Aorta (tissue), 5 donors: ENCODE data around the gene CDH23. TPM values are rescaled to one million over a fixed set of nuclear protein-coding genes. Genes with fewer than 3 reads are reported as not detected.
"Not testable (repeated sequence)": the region's sequence is repeated elsewhere in the genome, so short reads cannot be mapped to it uniquely, and the experiment has no call there.

Experiments
- ATAC-seq: fragments of 200-7000 bp; cut with Tn5 transposase; one replicate; pipeline ENCODE4 v1.9.1; 2022; ENCODE audit warnings: moderate library complexity; ENCODE audit not compliant: low FRiP score
- DNase-seq, 2 donors: peaks; one replicate each; pipeline ENCODE4 v3.0.0-alpha.2; 2020
- H3K27ac ChIP-seq, 2 donors: one replicate each; pipeline ENCODE4 v1.5.1; 2013; ENCODE audit warnings: low read length in 2 of 2, mild to moderate bottlenecking in 2 of 2, moderate library complexity in 2 of 2, control low read depth in 1 of 2, inconsistent platforms in 1 of 2, low read depth in 1 of 2
- H3K27me3 ChIP-seq, 2 donors: one replicate each; pipeline ENCODE4 v1.6.1; 2013; ENCODE audit warnings: control low read depth in 1 of 2, low read length in 1 of 2, mild to moderate bottlenecking in 1 of 2, moderate library complexity in 1 of 2; ENCODE audit not compliant: insufficient read depth in 2 of 2, control insufficient read depth in 1 of 2
- H3K36me3 ChIP-seq, 2 donors: one replicate each; pipeline ENCODE4 v1.6.1; 2013; ENCODE audit warnings: control low read depth in 1 of 2, low read length in 1 of 2, mild to moderate bottlenecking in 1 of 2; ENCODE audit not compliant: insufficient read depth in 2 of 2, control insufficient read depth in 1 of 2
- H3K4me1 ChIP-seq, 2 donors: one replicate each; pipeline ENCODE4 v1.6.1; 2013; ENCODE audit warnings: low read length in 2 of 2, control low read depth in 1 of 2, mild to moderate bottlenecking in 1 of 2, moderate library complexity in 1 of 2; ENCODE audit not compliant: insufficient read depth in 2 of 2, control insufficient read depth in 1 of 2
- H3K4me3 ChIP-seq, 2 donors: one replicate each; pipeline ENCODE4 v1.5.1; 2013; ENCODE audit warnings: low read length in 2 of 2, control low read depth in 1 of 2, mild to moderate bottlenecking in 1 of 2
- H3K9me3 ChIP-seq: one replicate; pipeline ENCODE4 v1.6.1; 2013; ENCODE audit warnings: mild to moderate bottlenecking, low read length; ENCODE audit not compliant: control insufficient read depth
- WGBS, 2 donors: extraction: QIAGEN DNeasy Blood & Tissue Kit; methylation state at CpG; one replicate each; pipeline ENCODE4 v1.1.7; 2013; 5-methylcytosine and 5-hydroxymethylcytosine counted together
- intact Hi-C, 2 donors: fragments of 100-400 bp; cut with DNase I; formaldehyde crosslinking; loops; one replicate each; pipeline versions ENCODE4 v1.14.2 to v1.15.0; 2022
- polyA plus RNA-seq, 2 donors: library from polyadenylated mRNA; stranded (reverse); fragments of 200-250 nt; gene quantifications; one replicate each; pipeline ENCODE4 v1.2.3, GENCODE V29; 2013
- total RNA-seq, 2 donors: library from RNA; stranded (reverse); fragmentation: NEBNext Ultra II Directional; extraction: Animal tissue kit (Norgen Biotek cat#: 25700); gene quantifications; one replicate each; pipeline ENCODE4 v1.2.1, GENCODE V29; 2021
- donor health status: healthy with polysubstance abuse.
- donor health status: Bipolar disorder and iron deficiency.
- donor health status: DM: no; HTN: no; CAD: no.
- donor health status: DM: no; HTN: no; CAD: no.
- donor health status: DM: yes; HTN: yes; CAD: no.

Gene CDH23
- total and polyA plus RNA-seq, 4 donors, result 0.50 to 16.6 (median 7.3) TPM

DNA sequence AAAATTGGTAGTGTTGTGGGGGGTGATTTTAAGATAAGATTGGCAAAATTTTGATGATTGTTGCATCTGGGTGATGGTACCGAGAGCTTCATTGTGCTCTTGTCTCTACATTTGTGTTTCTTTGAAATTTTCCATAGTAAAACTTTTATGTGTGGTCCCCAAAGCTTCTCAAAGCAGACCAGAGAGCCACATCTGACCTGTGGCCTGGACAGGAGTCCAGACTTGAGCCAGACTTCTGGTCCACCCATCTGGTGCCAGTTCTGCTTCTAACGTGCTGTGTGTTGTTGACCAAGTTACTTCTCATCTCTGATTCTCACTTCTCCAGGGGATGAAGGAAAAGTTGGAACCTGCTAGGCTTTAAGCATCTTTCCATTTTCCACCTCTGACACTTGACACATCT is 202.8 kb downstream of the CDH23 start:
- H3K36me3 ChIP-seq, result no peaks in the 10 kb centered on the region
- ATAC-seq, result no peak
- intact Hi-C loops, result no loop called here
- DNase-seq, result no peak
- H3K4me1 ChIP-seq, result no peaks in the 10 kb centered on the region
- no peak overlapping the region for H3K4me3 ChIP-seq
- whole genome bisulfite sequencing, 2 donors, result 85 to 86% methylated on average over 2 of the region's 2 CpGs
- no peak overlapping the region for H3K27ac ChIP-seq
- no peaks in the 10 kb centered on the region for H3K9me3 ChIP-seq
- H3K27me3 ChIP-seq, result no peaks in the 10 kb centered on the region

DNA sequence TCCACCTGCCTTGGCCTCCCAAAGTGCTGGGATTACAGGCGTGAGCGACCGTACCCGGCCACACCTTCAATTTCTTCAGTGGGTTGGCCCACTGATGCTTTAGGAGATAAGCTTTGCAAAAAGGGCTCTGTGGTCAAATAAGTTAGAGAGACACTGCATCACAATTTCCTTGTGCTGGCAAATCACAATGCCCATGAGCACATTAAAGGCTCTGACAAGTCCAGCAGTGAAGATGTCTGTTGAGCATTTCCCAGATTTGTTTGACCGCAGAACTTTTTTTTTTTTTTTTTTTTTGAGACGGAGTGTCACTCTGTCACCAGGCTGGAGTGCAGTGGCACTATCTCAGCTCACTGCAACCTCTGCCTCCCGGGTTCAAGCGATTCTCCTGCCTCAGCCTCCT is 203.5 kb downstream of the CDH23 start:
- ATAC-seq, intact Hi-C loops: not testable (repeated sequence)

DNA sequence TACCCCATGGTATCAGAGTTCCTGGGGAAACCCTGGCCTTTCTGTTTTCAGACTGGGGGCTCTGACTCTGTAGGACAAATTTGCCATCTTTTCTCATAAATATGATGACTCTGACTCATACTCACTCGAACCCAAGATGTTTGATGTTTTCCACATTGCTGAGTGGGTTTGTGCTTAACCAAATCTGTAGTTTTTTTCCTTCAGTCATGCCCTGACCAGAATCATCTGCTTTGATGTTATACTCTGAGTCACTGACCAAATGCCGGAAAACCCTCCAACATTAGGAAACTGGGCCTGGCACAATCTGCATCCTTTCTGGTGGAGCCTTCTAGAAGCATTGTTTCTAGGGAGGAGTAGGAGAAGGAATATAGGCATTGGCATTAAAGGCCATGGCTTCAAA is 204.1 kb downstream of the CDH23 start:
- ATAC-seq (no peak), DNase-seq (no peak)
- Histone ChIP-seq H3K4me3 (no peak overlapping the region), H3K4me1 (no peaks in the 10 kb centered on the region), H3K9me3 (no peaks in the 10 kb centered on the region), H3K27me3 (no peaks in the 10 kb centered on the region), H3K36me3 (no peaks in the 10 kb centered on the region), H3K27ac (no peak overlapping the region)
- WGBS, 2 donors, result 59 to 65% methylated on average over 2 of the region's 2 CpGs
- intact Hi-C loops, result no loop called here

More for the DNA sequence above, 203.5 kb downstream of the CDH23 start:
- DNase-seq, H3K27me3 ChIP-seq, H3K4me1 ChIP-seq, H3K9me3 ChIP-seq, H3K27ac ChIP-seq, H3K36me3 ChIP-seq, H3K4me3 ChIP-seq: not testable (repeated sequence)
- WGBS, 2 donors, result 95 to 97% methylated on average over 8 of the region's 8 CpGs

DNA sequence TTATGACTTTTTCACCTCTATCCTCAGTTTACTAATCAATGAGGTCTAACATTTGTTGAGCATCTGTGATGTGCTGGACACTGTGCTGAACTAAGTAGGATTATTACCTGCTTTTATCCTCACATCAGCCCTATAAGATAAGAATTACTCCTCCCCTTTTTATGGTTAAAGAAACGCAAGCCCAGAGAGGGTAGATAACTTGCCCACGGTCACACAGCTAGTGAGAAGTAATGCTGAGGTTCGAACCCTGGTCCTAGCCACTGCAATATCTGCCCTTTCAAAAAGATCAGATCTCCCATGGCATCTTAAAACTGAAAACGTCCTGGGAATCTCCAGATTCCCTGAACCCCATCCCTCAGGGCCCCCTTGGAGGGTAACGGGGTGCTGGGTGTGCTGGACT is 204.6 kb downstream of the CDH23 start:
- no peaks in the 10 kb centered on the region for H3K36me3 ChIP-seq
- intact Hi-C loops, result no loop called here
- no peaks in the 10 kb centered on the region for H3K27me3 ChIP-seq
- no peak overlapping the region for H3K4me3 ChIP-seq
- WGBS, 2 donors, result 86 to 88% methylated on average over 5 of the region's 5 CpGs
- H3K9me3 ChIP-seq, result no peaks in the 10 kb centered on the region
- no peak overlapping the region for H3K27ac ChIP-seq
- ATAC-seq (no peak), DNase-seq (no peak)
- no peaks in the 10 kb centered on the region for H3K4me1 ChIP-seq

DNA sequence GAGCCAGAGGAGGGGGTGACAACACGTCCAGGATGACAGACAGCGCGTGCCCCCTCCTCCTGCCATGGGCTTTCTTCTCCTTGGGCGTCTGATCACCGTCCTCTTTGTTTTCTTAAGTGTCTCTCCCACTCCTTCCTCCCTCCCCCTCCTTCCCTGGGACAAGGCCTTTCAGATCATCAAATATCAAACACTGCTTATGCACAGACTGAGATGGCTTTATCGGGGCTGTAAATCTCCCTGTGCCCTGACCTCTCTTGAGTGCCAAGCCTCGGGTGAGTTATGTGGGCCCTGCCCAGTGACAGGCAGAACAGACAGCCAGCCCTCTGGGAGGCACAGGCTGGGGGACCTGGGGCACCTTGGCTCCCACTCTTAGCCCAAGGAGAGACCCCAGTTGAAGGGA is 206.4 kb downstream of the CDH23 start:
- DNase-seq (no peak), ATAC-seq (no peak)
- H3K9me3 ChIP-seq, result no peaks in the 10 kb centered on the region
- H3K27ac ChIP-seq, result no peak overlapping the region
- no peak overlapping the region for H3K4me3 ChIP-seq
- H3K27me3 ChIP-seq, result no peaks in the 10 kb centered on the region
- no peaks in the 10 kb centered on the region for H3K36me3 ChIP-seq
- WGBS, 2 donors, result 67% methylated on average over 7 of the region's 7 CpGs
- intact Hi-C loops, result no loop called here
- H3K4me1 ChIP-seq, result no peaks in the 10 kb centered on the region

DNA sequence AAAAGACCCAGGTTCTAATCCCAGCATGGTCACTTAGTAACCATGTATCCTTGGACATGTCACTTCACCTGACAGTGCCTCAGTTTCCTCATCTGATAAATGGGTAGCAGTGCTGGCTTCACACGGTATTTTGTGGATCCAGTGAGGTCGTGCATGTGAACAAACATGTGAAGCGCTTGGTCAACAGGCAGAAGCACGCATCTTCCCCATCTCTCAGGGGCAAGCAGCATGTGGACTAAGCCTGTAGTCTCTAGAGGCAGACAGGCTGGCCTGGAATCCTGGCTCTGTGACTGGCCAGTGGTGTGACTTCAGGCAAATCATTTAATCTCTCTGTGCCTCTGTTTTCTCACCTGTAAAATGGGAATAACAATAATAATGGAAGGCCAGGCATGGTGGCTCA is 207.0 kb downstream of the CDH23 start:
- no peaks in the 10 kb centered on the region for H3K9me3 ChIP-seq
- no peak overlapping the region for H3K4me3 ChIP-seq
- intact Hi-C loops, result no loop called here
- no peak overlapping the region for H3K27ac ChIP-seq
- no peaks in the 10 kb centered on the region for H3K4me1 ChIP-seq
- ATAC-seq, result no peak
- H3K36me3 ChIP-seq, result no peaks in the 10 kb centered on the region
- no peak for DNase-seq
- 92 to 93% methylated on average over 4 of the region's 4 CpGs for WGBS, 2 donors
- no peaks in the 10 kb centered on the region for H3K27me3 ChIP-seq

DNA sequence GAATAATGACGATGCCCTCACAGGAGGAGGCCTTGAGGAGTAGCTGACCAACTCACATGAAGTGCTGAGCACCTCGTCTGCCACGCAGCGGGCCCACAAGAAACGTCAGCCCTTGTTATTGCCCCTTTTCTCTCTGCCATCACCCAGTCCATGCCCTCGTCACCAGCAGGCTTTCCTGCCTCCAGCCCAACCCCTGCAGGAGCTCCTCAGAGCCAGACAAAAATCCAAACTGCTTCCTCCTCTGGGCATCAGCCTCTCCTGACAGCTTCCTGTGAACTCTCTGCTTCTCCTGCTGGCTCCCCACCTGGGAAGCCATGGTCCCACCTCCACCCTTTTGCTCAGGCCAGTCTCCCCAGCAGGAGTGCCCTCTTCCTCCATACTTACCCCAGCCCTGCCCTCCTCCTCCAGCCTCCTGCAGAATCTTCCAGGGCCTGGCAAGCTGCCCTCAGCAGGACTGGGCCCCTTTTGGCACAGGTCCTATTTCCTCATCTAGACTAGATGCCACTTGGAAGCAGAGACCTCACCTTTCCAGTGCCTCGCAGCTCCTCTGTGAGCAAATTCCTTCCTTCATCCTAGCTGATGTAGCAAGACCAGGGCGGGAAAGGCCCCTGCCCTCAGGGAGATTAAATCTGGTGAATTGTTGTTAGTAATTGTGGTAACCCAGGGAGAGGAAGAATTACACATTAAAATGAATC is 207.8 kb downstream of the CDH23 start:
- no peaks in the 10 kb centered on the region for H3K27me3 ChIP-seq
- intact Hi-C loops, result no loop called here
- ATAC-seq (no peak), DNase-seq (no peak)
- H3K27ac ChIP-seq, result no peak overlapping the region
- H3K9me3 ChIP-seq, result no peaks in the 10 kb centered on the region
- no peak overlapping the region for H3K4me3 ChIP-seq
- H3K36me3 ChIP-seq, result no peaks in the 10 kb centered on the region
- 82 to 91% methylated on average over 8 of the region's 8 CpGs for WGBS, 2 donors
- H3K4me1 ChIP-seq, result no peaks in the 10 kb centered on the region

DNA sequence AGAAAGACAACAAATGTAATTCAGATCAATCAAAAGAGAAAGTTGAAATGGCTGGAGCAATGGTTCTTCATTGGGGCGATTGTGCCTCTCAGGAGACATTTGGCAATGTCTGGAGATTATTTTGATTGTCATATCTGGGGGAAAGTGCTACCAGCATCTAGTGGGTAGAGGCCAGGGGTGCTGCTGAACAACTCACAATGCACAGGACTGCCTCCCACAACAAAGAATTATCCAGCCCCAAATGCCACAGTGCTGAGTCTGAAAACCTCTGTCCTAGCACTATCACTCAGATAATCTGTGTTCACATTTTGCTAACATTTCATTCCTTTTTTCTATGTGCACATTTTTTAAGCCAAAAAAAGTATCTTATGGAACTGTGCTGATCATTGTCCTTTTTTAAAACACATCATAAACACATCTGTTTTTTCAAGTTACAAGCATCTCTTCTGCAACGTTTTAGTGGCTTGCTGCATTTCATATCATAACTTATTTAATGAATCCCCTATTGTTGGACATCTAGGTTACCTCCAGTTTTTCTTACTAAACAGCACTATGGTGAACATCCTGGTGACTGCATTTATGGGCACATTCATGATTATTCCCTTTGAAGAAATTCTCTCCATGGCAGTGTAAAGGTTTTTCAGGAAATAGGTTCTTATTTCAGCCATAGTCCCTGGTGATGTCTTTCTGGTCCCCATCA is 208.7 kb downstream of the CDH23 start:
- Histone ChIP-seq H3K27me3 (no peaks in the 10 kb centered on the region), H3K36me3 (no peaks in the 10 kb centered on the region), H3K4me3 (no peak overlapping the region), H3K27ac (no peak overlapping the region), H3K4me1 (no peaks in the 10 kb centered on the region), H3K9me3 (no peaks in the 10 kb centered on the region)
- DNase-seq, result no peak
- 69 to 81% methylated on average over 2 of the region's 2 CpGs for WGBS, 2 donors
- no peak for ATAC-seq
- intact Hi-C loops, result no loop called here
